HG02938 (cell line): Measurements from ENCODE around the gene MRRF.

Experiments used
- ATAC-seq: cut with Tn5 transposase; IDR thresholded peaks from one replicate; pipeline ENCODE4 v1.9.1; 2021; ENCODE audit warnings: mild to moderate bottlenecking, moderate library complexity; ENCODE audit not compliant: unreplicated experiment

The MRRF gene

GRCh38 chr9:122264360-122265148 lies at the start of gene MRRF, which contains the start of gene RBM18:
MRRF (plus strand) TSS chr9:122264882; CDS start chr9:122270892, 6,010 bp downstream.
RBM18 (minus strand) TSS chr9:122264840; CDS start chr9:122261492, 3,348 bp downstream.
- peak; percentile 74 for ATAC-seq

GRCh38 chr9:122215663-122216062 lies 49.0 kb upstream of the MRRF start:
- ATAC-seq: no peak

- ATAC-seq: no peak
These were observed 48.4 kb upstream of the MRRF start for GRCh38 chr9:122216138-122216797.

GRCh38 chr9:122216798-122217418 lies 47.8 kb upstream of the MRRF start:
- no peak for ATAC-seq

- ATAC-seq: no peak
These were observed 47.0 kb upstream of the MRRF start for GRCh38 chr9:122217640-122218039.

- ATAC-seq: no peak
These were observed 46.4 kb upstream of the MRRF start for GRCh38 chr9:122218071-122218934.

GRCh38 chr9:122218935-122219855 lies 45.5 kb upstream of the MRRF start:
- no peak for ATAC-seq

GRCh38 chr9:122219856-122220672 lies 44.6 kb upstream of the MRRF start:
- no peak for ATAC-seq

- ATAC-seq: no peak
These were observed 44.0 kb upstream of the MRRF start for GRCh38 chr9:122220673-122221182.

GRCh38 chr9:122221183-122221811 lies 43.4 kb upstream of the MRRF start:
- no peak for ATAC-seq

GRCh38 chr9:122222791-122223190 lies 41.9 kb upstream of the MRRF start:
- ATAC-seq: no peak

GRCh38 chr9:122223435-122223834 lies 41.2 kb upstream of the MRRF start:
- ATAC-seq: no peak

GRCh38 chr9:122225312-122226141 lies 39.2 kb upstream of the MRRF start:
- no peak for ATAC-seq

GRCh38 chr9:122226142-122226757 lies 38.4 kb upstream of the MRRF start:
- ATAC-seq: no peak

GRCh38 chr9:122226758-122227574 lies 37.7 kb upstream of the MRRF start:
- no peak for ATAC-seq

- no peak for ATAC-seq
These were observed 37.1 kb upstream of the MRRF start for GRCh38 chr9:122227575-122227900.
